Measurements from ENCODE around the gene NYNRIN. TPM values are rescaled to one million over a fixed set of nuclear protein-coding genes. Genes with fewer than 3 reads are reported as not detected.
A peak's percentile ranks its signal among the peaks of the same experiment; 100 is the strongest.

NYNRIN gene
- total RNA-seq, 1 donor from 2014 or later, result 8.0 TPM

- Histone ChIP-seq H3K4me3 (no peak overlapping the region), H3K27me3 (ENCODE audit: low read depth) (no peaks in the 10 kb centered on the region), H3K36me3 (no peaks in the 10 kb centered on the region), H3K9me3 (replicated peaks) (no peaks in the 10 kb centered on the region), H3K4me1 (peaks cover 44% of the 10 kb centered on the region), H3K27ac (replicated peaks) (no peak overlapping the region)
- no peak for TF ChIP-seq CTCF (IDR thresholded peaks at IDR 0.05; ENCODE audit: borderline replicate concordance)
- DNase-seq, result no peak
- intact Hi-C loops (cut with micrococcal nuclease), result no loop called here
Observed at GRCh38 chr14:24422261-24422660, 23.5 kb downstream of the NYNRIN start.

GRCh38 chr14:24422694-24423601 is 24.1 kb downstream of the NYNRIN start:
- DNase-seq, result no peak
- H3K27ac ChIP-seq (replicated peaks), result no peak overlapping the region
- no peaks in the 10 kb centered on the region for H3K36me3 ChIP-seq
- intact Hi-C loops (cut with micrococcal nuclease), result no loop called here
- H3K9me3 ChIP-seq (replicated peaks), result no peaks in the 10 kb centered on the region
- H3K4me3 ChIP-seq, result no peak overlapping the region
- peaks cover 43% of the 10 kb centered on the region for H3K4me1 ChIP-seq
- TF ChIP-seq CTCF (IDR thresholded peaks at IDR 0.05; ENCODE audit: borderline replicate concordance), result no peak
- H3K27me3 ChIP-seq (ENCODE audit: low read depth), result no peaks in the 10 kb centered on the region

GRCh38 chr14:24425704-24426103 is 26.9 kb downstream of the NYNRIN start:
- Histone ChIP-seq H3K27ac (replicated peaks) (peak overlapping the region; percentile 69), H3K36me3 (no peaks in the 10 kb centered on the region), H3K27me3 (ENCODE audit: low read depth) (no peaks in the 10 kb centered on the region), H3K9me3 (replicated peaks) (no peaks in the 10 kb centered on the region), H3K4me1 (peaks cover 45% of the 10 kb centered on the region), H3K4me3 (no peak overlapping the region)
- intact Hi-C loops (cut with micrococcal nuclease), result no loop called here
- no peak for DNase-seq
- TF ChIP-seq CTCF (IDR thresholded peaks at IDR 0.05; ENCODE audit: borderline replicate concordance), result no peak

GRCh38 chr14:24426150-24426911 is 27.5 kb downstream of the NYNRIN start:
- TF ChIP-seq CTCF (IDR thresholded peaks at IDR 0.05; ENCODE audit: borderline replicate concordance), result no peak
- Histone ChIP-seq H3K27me3 (ENCODE audit: low read depth) (no peaks in the 10 kb centered on the region), H3K36me3 (no peaks in the 10 kb centered on the region), H3K4me3 (no peak overlapping the region), H3K27ac (replicated peaks) (peak overlapping the region; percentile 69), H3K4me1 (peaks cover 52% of the 10 kb centered on the region), H3K9me3 (replicated peaks) (no peaks in the 10 kb centered on the region)
- intact Hi-C loops (cut with micrococcal nuclease), result no loop called here
- no peak for DNase-seq

- peak overlapping the region; percentile 21 for H3K27ac ChIP-seq (replicated peaks)
- intact Hi-C loops (cut with micrococcal nuclease), result no loop called here
Observed at GRCh38 chr14:24426912-24427536, 28.2 kb downstream of the NYNRIN start.

More at GRCh38 chr14:24426912-24427536, 28.2 kb downstream of the NYNRIN start:
- peaks cover 59% of the 10 kb centered on the region for H3K4me1 ChIP-seq
- no peak for TF ChIP-seq CTCF (IDR thresholded peaks at IDR 0.05; ENCODE audit: borderline replicate concordance)
- no peaks in the 10 kb centered on the region for H3K9me3 ChIP-seq (replicated peaks)
- no peaks in the 10 kb centered on the region for H3K27me3 ChIP-seq (ENCODE audit: low read depth)
- no peaks in the 10 kb centered on the region for H3K36me3 ChIP-seq
- DNase-seq, result no peak
- H3K4me3 ChIP-seq, result no peak overlapping the region
